CD4-positive, alpha-beta T cell (primary cell): ENCODE data around the gene CHRNA5. TPM values are rescaled to one million over a fixed set of nuclear protein-coding genes. Genes with fewer than 3 reads are reported as not detected.
A peak's percentile ranks its signal among the peaks of the same experiment; 100 is the strongest.

Experiments used
- ATAC-seq: fragments of 200-7000 bp; cut with Tn5 transposase; one replicate; pipeline ENCODE4 v1.10.0; 2022; ENCODE audit warnings: mild to moderate bottlenecking; ENCODE audit not compliant: poor library complexity
- CTCF ChIA-PET: fragments of 350-600 bp; sonication (Branson Sonifier 250); formaldehyde crosslinking; loops from one replicate; lab custom pipeline; 2021; ENCODE audit warnings: antibody characterized with exemption, inconsistent platforms; lab: Charles Lee
- POLR2A ChIA-PET: fragments of 350-600 bp; sonication (Branson Sonifier 250); formaldehyde crosslinking; loops from one replicate; lab custom pipeline; 2021; ENCODE audit warnings: antibody characterized with exemption, inconsistent platforms; lab: Charles Lee
- DNase-seq, 14 experiments: peaks; one replicate each; pipeline ENCODE4 v3.0.0-alpha.2; 2013 to 2020; ENCODE audit warnings: mixed read lengths in 2 of 14
- H3K27ac ChIP-seq, 2 donors: one replicate each; pipeline versions ENCODE4 v1.5.1 to v1.7.0; 2013; ENCODE audit warnings: low read length in 2 of 2, low read depth in 1 of 2, mild to moderate bottlenecking in 1 of 2
- H3K27me3 ChIP-seq, 2 experiments: 1 replicate in 1 of 2; 2 replicates in 1 of 2; pipeline versions ENCODE4 v1.6.1 to v1.7.0; 2013; ENCODE audit warnings: low read length in 2 of 2, control low read depth in 1 of 2, mild to moderate bottlenecking in 1 of 2, moderate library complexity in 1 of 2; ENCODE audit not compliant: insufficient read depth in 2 of 2, control insufficient read depth in 1 of 2
- H3K36me3 ChIP-seq: one replicate; pipeline ENCODE4 v1.6.1; 2013; ENCODE audit warnings: low read length, control low read depth; ENCODE audit not compliant: insufficient read depth
- H3K4me1 ChIP-seq: one replicate; pipeline ENCODE4 v1.6.1; 2013; ENCODE audit warnings: low read length, control low read depth; ENCODE audit not compliant: insufficient read depth
- H3K4me3 ChIP-seq: one replicate; pipeline ENCODE4 v1.5.1; 2013; ENCODE audit warnings: mild to moderate bottlenecking, low read length, moderate library complexity
- H3K9me3 ChIP-seq, 2 experiments: 1 replicate in 1 of 2; 2 replicates in 1 of 2; pipeline versions ENCODE4 v1.6.1 to v1.7.0; 2013; ENCODE audit warnings: low read length in 2 of 2, mild to moderate bottlenecking in 2 of 2, control low read depth in 1 of 2, moderate library complexity in 1 of 2; ENCODE audit not compliant: control insufficient read depth in 1 of 2, insufficient read depth in 1 of 2
- H3K27ac Mint-ChIP-seq: one replicate; pipeline ENCODE4 v1.8.0; 2020; ENCODE audit warnings: mixed read lengths
- H3K27me3 Mint-ChIP-seq: one replicate; pipeline ENCODE4 v1.8.0; 2021; ENCODE audit warnings: mixed read lengths
- H3K36me3 Mint-ChIP-seq: one replicate; pipeline ENCODE4 v1.8.0; 2021; ENCODE audit warnings: low read depth, mixed read lengths
- H3K4me1 Mint-ChIP-seq: one replicate; pipeline ENCODE4 v1.8.0; 2021; ENCODE audit warnings: low read depth, mixed read lengths
- H3K4me3 Mint-ChIP-seq: one replicate; pipeline ENCODE4 v1.8.0; 2020; ENCODE audit warnings: mild to moderate bottlenecking, mixed read lengths
- H3K9me3 Mint-ChIP-seq: one replicate; pipeline ENCODE4 v1.8.0; 2020; ENCODE audit warnings: mixed read lengths
- intact Hi-C, 2 experiments: fragments of 100-400 bp; cut with DNase I in 1 of 2; cut with micrococcal nuclease in 1 of 2; formaldehyde crosslinking; loops; one replicate each; pipeline versions ENCODE4 v1.15.1 to v1.9.0; 2023 to 2025; cut with DNase I, micrococcal nuclease
- total RNA-seq, 174 experiments: library from RNA in 2 of 174; stranded (reverse) in 2 of 174; gene quantifications; one replicate each; pipeline ENCODE4 v1.2.3 and lab custom pipeline; 2021 to 2026
- TF ChIP-seq, protein P1 (sequence below): fragments of 200-600 bp; IDR thresholded peaks from one replicate; pipeline ENCODE4 v1.8.0; 2022; ENCODE audit warnings: antibody characterized with exemption, mild to moderate bottlenecking

Gene CHRNA5
- total RNA-seq, 2 experiments from 2014 or later, result 0.25 TPM

GRCh38 chr15:78527325-78527724 lies 38.0 kb upstream of the CHRNA5 start:
- no peak for ATAC-seq
- H3K36me3 Mint-ChIP-seq, result no peaks in the 10 kb centered on the region
- H3K27me3 ChIP-seq, result no peaks in the 10 kb centered on the region
- no peak overlapping the region for H3K27ac Mint-ChIP-seq
- TF ChIP-seq, protein P1, sequence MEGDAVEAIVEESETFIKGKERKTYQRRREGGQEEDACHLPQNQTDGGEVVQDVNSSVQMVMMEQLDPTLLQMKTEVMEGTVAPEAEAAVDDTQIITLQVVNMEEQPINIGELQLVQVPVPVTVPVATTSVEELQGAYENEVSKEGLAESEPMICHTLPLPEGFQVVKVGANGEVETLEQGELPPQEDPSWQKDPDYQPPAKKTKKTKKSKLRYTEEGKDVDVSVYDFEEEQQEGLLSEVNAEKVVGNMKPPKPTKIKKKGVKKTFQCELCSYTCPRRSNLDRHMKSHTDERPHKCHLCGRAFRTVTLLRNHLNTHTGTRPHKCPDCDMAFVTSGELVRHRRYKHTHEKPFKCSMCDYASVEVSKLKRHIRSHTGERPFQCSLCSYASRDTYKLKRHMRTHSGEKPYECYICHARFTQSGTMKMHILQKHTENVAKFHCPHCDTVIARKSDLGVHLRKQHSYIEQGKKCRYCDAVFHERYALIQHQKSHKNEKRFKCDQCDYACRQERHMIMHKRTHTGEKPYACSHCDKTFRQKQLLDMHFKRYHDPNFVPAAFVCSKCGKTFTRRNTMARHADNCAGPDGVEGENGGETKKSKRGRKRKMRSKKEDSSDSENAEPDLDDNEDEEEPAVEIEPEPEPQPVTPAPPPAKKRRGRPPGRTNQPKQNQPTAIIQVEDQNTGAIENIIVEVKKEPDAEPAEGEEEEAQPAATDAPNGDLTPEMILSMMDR, result no peak
- DNase-seq, result no peak
- intact Hi-C loops, result no loop called here
- no peaks in the 10 kb centered on the region for H3K9me3 ChIP-seq
- H3K9me3 Mint-ChIP-seq, result no peaks in the 10 kb centered on the region
- no peaks in the 10 kb centered on the region for H3K4me1 ChIP-seq
- H3K36me3 ChIP-seq, result no peaks in the 10 kb centered on the region
- H3K4me3 ChIP-seq, result no peak overlapping the region
- no peaks in the 10 kb centered on the region for H3K4me1 Mint-ChIP-seq
- H3K27me3 Mint-ChIP-seq, result no peaks in the 10 kb centered on the region
- H3K27ac ChIP-seq, result no peak overlapping the region
- CTCF ChIA-PET, result no interaction called here
- POLR2A ChIA-PET, result interaction anchor here (0.7 kb wide), 1 partner anchor 14 kb away, joined by 3 read pairs; no protein-coding TSS in a partner anchor
- H3K4me3 Mint-ChIP-seq, result no peak overlapping the region

- ChIA-PET POLR2A (no interaction called here), CTCF (no interaction called here)
- TF ChIP-seq, protein P1, result no peak
- intact Hi-C loops, result loop anchor here in 1 of 2 experiments (10.0 kb wide), 1 partner anchor 371 kb away; no protein-coding TSS in a partner anchor
- Mint-ChIP-seq H3K36me3 (no peaks in the 10 kb centered on the region), H3K9me3 (no peaks in the 10 kb centered on the region), H3K27me3 (no peaks in the 10 kb centered on the region), H3K4me1 (no peaks in the 10 kb centered on the region), H3K27ac (no peak overlapping the region), H3K4me3 (no peak overlapping the region)
- no peaks in the 10 kb centered on the region for H3K4me1 ChIP-seq
- H3K27me3 ChIP-seq, result no peaks in the 10 kb centered on the region
- ATAC-seq, result no peak
- H3K9me3 ChIP-seq, result no peaks in the 10 kb centered on the region
- no peaks in the 10 kb centered on the region for H3K36me3 ChIP-seq
- H3K27ac ChIP-seq, result no peak overlapping the region
- DNase-seq, result no peak
- H3K4me3 ChIP-seq, result no peak overlapping the region
Observed at GRCh38 chr15:78533331-78533730, 32.0 kb upstream of the CHRNA5 start.

- POLR2A ChIA-PET, result no interaction called here
Observed at GRCh38 chr15:78536134-78536533, 29.2 kb upstream of the CHRNA5 start.

More at GRCh38 chr15:78536134-78536533, 29.2 kb upstream of the CHRNA5 start:
- H3K4me3 Mint-ChIP-seq, result no peak overlapping the region
- intact Hi-C loops, result loop anchor here in 1 of 2 experiments (10.0 kb wide), 1 partner anchor 369 kb away; no protein-coding TSS in a partner anchor
- H3K27me3 Mint-ChIP-seq, result no peaks in the 10 kb centered on the region
- ATAC-seq (no peak), DNase-seq (peak in 1 of 14 experiments; percentile 1)
- Histone ChIP-seq H3K9me3 (no peaks in the 10 kb centered on the region), H3K4me3 (no peak overlapping the region), H3K27ac (no peak overlapping the region), H3K4me1 (peaks cover 11% of the 10 kb centered on the region), H3K27me3 (no peaks in the 10 kb centered on the region), H3K36me3 (no peaks in the 10 kb centered on the region)
- CTCF ChIA-PET, result interaction anchor here (0.9 kb wide), 1 partner anchor 10 kb away, joined by 3 read pairs; no protein-coding TSS in a partner anchor
- peaks cover 5% of the 10 kb centered on the region for H3K4me1 Mint-ChIP-seq
- peaks cover 14% of the 10 kb centered on the region for H3K36me3 Mint-ChIP-seq
- TF ChIP-seq, protein P1, result no peak
- H3K27ac Mint-ChIP-seq, result no peak overlapping the region
- H3K9me3 Mint-ChIP-seq, result no peaks in the 10 kb centered on the region
